Heart right ventricle (tissue), 16 donors: ENCODE data around the gene SOCS3. TPM values are rescaled to one million over a fixed set of nuclear protein-coding genes. Genes with fewer than 3 reads are reported as not detected.

Experiments
- ATAC-seq, 8 donors: fragments of 200-7000 bp; cut with Tn5 transposase; one replicate each; pipeline ENCODE4 v1.9.1; 2020; ENCODE audit warnings: mild to moderate bottlenecking in 8 of 8, moderate library complexity in 8 of 8, moderate number of reproducible peaks in 1 of 8
- DNase-seq, 2 donors: peaks; one replicate each; pipeline ENCODE4 v3.0.0-alpha.2; 2020
- H3K27ac ChIP-seq, 10 donors: fragments of 200-600 bp; sonication (generic) in 2 of 10; one replicate each; pipeline versions ENCODE4 v1.5.0 to v1.8.0; 2020 to 2022; ENCODE audit warnings: mild to moderate bottlenecking in 3 of 10
- H3K27me3 ChIP-seq, 7 donors: fragments of 200-600 bp; one replicate each; pipeline ENCODE4 v1.8.0; 2021 to 2022; ENCODE audit warnings: mild to moderate bottlenecking in 2 of 7
- H3K36me3 ChIP-seq, 9 donors: fragments of 200-600 bp; sonication (generic) in 1 of 9; one replicate each; pipeline versions ENCODE4 v1.5.0 to v1.8.0; 2020 to 2022; ENCODE audit warnings: mild to moderate bottlenecking in 2 of 9
- H3K4me1 ChIP-seq, 9 donors: fragments of 200-600 bp; sonication (generic) in 1 of 9; one replicate each; pipeline versions ENCODE4 v1.5.0 to v1.8.0; 2020 to 2022; ENCODE audit warnings: mild to moderate bottlenecking in 4 of 9
- H3K4me3 ChIP-seq, 10 donors: fragments of 200-600 bp; sonication (generic) in 2 of 10; one replicate each; pipeline versions ENCODE4 v1.5.0 to v1.8.0; 2020 to 2022; ENCODE audit warnings: mild to moderate bottlenecking in 7 of 10, moderate library complexity in 2 of 10
- H3K9me3 ChIP-seq, 11 donors: fragments of 200-600 bp in 10 of 11; sonication (generic) in 2 of 11; one replicate each; pipeline versions ENCODE4 v1.5.0 to v1.8.0; 2013 to 2022; ENCODE audit warnings: mild to moderate bottlenecking in 2 of 11, control low read depth in 1 of 11, moderate library complexity in 1 of 11
- WGBS, 2 donors: extraction: QIAGEN DNeasy Blood & Tissue Kit; methylation state at CpG; one replicate each; pipeline ENCODE4 v1.1.7; 2013; ENCODE audit warnings: inconsistent platforms in 1 of 2; 5-methylcytosine and 5-hydroxymethylcytosine counted together
- intact Hi-C, 10 donors: fragments of 100-400 bp; cut with DNase I; formaldehyde crosslinking; loops; one replicate each; pipeline versions ENCODE4 v1.11.1 to v1.14.2; 2022
- polyA plus RNA-seq, 2 donors: library from polyadenylated mRNA; stranded (reverse); fragments of 200-250 nt; gene quantifications; one replicate each; pipeline ENCODE4 v1.2.3, GENCODE V29; 2013
- total RNA-seq, 10 donors: library from RNA; stranded (reverse); fragmentation: NEBNext Ultra II Directional in 3 of 10; extraction: Animal tissue kit (Norgen Biotek cat#: 25700) in 3 of 10; gene quantifications; one replicate each; pipeline versions ENCODE4 v1.2.1 to v1.2.4, GENCODE V29; 2021 to 2023
- TF ChIP-seq, protein P1 (sequence below), 9 donors: fragments of 200-600 bp; sonication (generic) in 2 of 9; IDR thresholded peaks; one replicate each; pipeline versions ENCODE4 v1.5.0 to v1.8.0; 2021 to 2022; ENCODE audit warnings: antibody characterized with exemption in 9 of 9, mild to moderate bottlenecking in 5 of 9, moderate library complexity in 1 of 9
- donor health status: Arrhythmogenic right ventricular cardiomyopathy.
- donor health status: ischemic (EF 13 %, LVEDD 7.1; RV severe dilation, severe dysfunction).
- donor health status: healthy with polysubstance abuse.
- donor health status: DM: no; HTN: yes; CAD: no.
- donor health status: DM: no; HTN: no; CAD: no.
- donor health status: ischemic (EF 25% LVEDD 6.9; RV normal size, moderate dysfunction).
- donor health status: ischemic (EF 25% LVEDD 5.7; RV mildly dilated, moderate dysfunction).
- donor health status: healthy.
- donor health status: DM: yes; HTN: yes; CAD: no.
- donor health status: Ischemic cardiomyopathy.
- donor health status: ischemic (EF 35%, LVEDD 5.7; RV mildly dilated, moderate dysfunction).
- donor health status: nonischemic (EF 11% LVEDD 7.7; RV severe dilation, severe dysfunction).
- donor health status: DM: yes; HTN: yes; CAD: no.
- donor health status: PGD.
- donor health status: ischemic (EF 29% LVEDD 5.4; RV normal size, mild dysfunction).
- donor health status: nonischemic (EF 23%, LVEDD 6.1; RV moderate dilation, normal function).

The SOCS3 gene
- total and polyA plus RNA-seq, 12 donors, result 7.7 to 189 (median 17.0) TPM

GRCh38 chr17:78371056-78371455, 11.2 kb upstream of the SOCS3 start:
- Histone ChIP-seq H3K27me3 (no peaks in the 10 kb centered on the region), H3K4me1 (peaks cover 0 to 46% (median 17%) of the 10 kb centered on the region in 9 donors), H3K36me3 (no peaks in the 10 kb centered on the region), H3K4me3 (no peak overlapping the region), H3K9me3 (no peaks in the 10 kb centered on the region), H3K27ac (no peak overlapping the region)
- DNase-seq (peak in 1 of 2 donors; percentile 2), ATAC-seq (no peak)
- intact Hi-C loops, result no loop called here
- TF ChIP-seq, protein P1, sequence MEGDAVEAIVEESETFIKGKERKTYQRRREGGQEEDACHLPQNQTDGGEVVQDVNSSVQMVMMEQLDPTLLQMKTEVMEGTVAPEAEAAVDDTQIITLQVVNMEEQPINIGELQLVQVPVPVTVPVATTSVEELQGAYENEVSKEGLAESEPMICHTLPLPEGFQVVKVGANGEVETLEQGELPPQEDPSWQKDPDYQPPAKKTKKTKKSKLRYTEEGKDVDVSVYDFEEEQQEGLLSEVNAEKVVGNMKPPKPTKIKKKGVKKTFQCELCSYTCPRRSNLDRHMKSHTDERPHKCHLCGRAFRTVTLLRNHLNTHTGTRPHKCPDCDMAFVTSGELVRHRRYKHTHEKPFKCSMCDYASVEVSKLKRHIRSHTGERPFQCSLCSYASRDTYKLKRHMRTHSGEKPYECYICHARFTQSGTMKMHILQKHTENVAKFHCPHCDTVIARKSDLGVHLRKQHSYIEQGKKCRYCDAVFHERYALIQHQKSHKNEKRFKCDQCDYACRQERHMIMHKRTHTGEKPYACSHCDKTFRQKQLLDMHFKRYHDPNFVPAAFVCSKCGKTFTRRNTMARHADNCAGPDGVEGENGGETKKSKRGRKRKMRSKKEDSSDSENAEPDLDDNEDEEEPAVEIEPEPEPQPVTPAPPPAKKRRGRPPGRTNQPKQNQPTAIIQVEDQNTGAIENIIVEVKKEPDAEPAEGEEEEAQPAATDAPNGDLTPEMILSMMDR (IDR thresholded peaks at IDR 0.05), result no peak
- WGBS, 2 donors, result 84 to 85% methylated on average over 7 of the region's 7 CpGs

- Histone ChIP-seq H3K4me3 (no peak overlapping the region), H3K27ac (no peak overlapping the region), H3K27me3 (no peaks in the 10 kb centered on the region), H3K4me1 (peaks cover 0 to 46% (median 23%) of the 10 kb centered on the region in 9 donors), H3K9me3 (no peaks in the 10 kb centered on the region), H3K36me3 (no peaks in the 10 kb centered on the region)
- DNase-seq, result peak in 1 of 2 donors; percentile 3
- intact Hi-C loops, result no loop called here
- WGBS, 2 donors, result 55 to 62% methylated on average over 13 of the region's 13 CpGs
- TF ChIP-seq, protein P1 (IDR thresholded peaks at IDR 0.05), result no peak
- ATAC-seq, result no peak
Measured at GRCh38 chr17:78369791-78370381, 10.0 kb upstream of the SOCS3 start.

- TF ChIP-seq, protein P1 (IDR thresholded peaks at IDR 0.05), result no peak
- Histone ChIP-seq H3K4me1 (peaks cover 0 to 43% (median 15%) of the 10 kb centered on the region in 9 donors), H3K9me3 (no peaks in the 10 kb centered on the region), H3K27ac (no peak overlapping the region), H3K4me3 (no peak overlapping the region), H3K36me3 (no peaks in the 10 kb centered on the region), H3K27me3 (no peaks in the 10 kb centered on the region)
- DNase-seq, result no peak
- intact Hi-C loops, result no loop called here
- 98 to 100% methylated on average over 8 of the region's 8 CpGs for WGBS, 2 donors
- no peak for ATAC-seq
Measured at GRCh38 chr17:78368854-78369495, 9.1 kb upstream of the SOCS3 start.

- H3K27me3 ChIP-seq, result no peaks in the 10 kb centered on the region
- WGBS, 2 donors, result 65% methylated on average over 6 of the region's 6 CpGs
- TF ChIP-seq, protein P1 (IDR thresholded peaks at IDR 0.05), result no peak
- DNase-seq (no peak), ATAC-seq (peak in 2 of 8 donors; percentile 36 to 45)
- H3K9me3 ChIP-seq, result no peaks in the 10 kb centered on the region
- H3K36me3 ChIP-seq, result no peaks in the 10 kb centered on the region
- H3K4me3 ChIP-seq, result no peak overlapping the region
- intact Hi-C loops, result no loop called here
- peaks cover 0 to 36% (median 15%) of the 10 kb centered on the region in 9 donors for H3K4me1 ChIP-seq
- no peak overlapping the region for H3K27ac ChIP-seq
Measured at GRCh38 chr17:78368348-78368747, 8.5 kb upstream of the SOCS3 start.
